Measurements from ENCODE around the gene L3MBTL3. TPM values are rescaled to one million over a fixed set of nuclear protein-coding genes. Genes with fewer than 3 reads are reported as not detected.

The L3MBTL3 gene
- total and polyA plus RNA-seq, 2 experiments from 2014 or later, result 8.7 to 11.2 TPM

DNA sequence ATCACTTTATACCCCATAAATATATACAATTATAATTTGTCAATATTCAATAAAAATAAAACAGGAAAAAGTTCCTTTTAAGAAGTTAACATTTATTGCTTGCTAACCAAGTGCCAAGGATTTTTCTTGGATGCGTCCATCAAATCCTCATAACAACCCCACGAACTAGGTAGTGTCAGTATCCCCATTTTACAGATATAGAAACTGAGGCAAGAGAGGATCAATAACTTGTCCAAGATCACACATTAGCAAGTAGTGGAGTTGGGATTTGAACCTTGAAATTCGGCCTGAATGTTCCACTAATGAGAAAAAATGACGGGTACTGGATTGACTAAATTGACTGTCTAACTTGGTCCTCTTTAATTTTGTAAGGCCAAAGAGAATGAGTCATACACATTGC, 5.7 kb upstream of the L3MBTL3 start:
- TF ChIP-seq ETS1 (IDR thresholded peaks at IDR 0.05) (no peak), EZH2 (IDR thresholded peaks at IDR 0.05; ENCODE audit: low read depth, unreplicated experiment) (no peak), CREB1 (CRISPR knock-in tag; IDR thresholded peaks at IDR 0.05; ENCODE audit: low read depth) (no peak), NANOG (IDR thresholded peaks at IDR 0.05; ENCODE audit: borderline replicate concordance) (no peak), JUNB (IDR thresholded peaks at IDR 0.05; ENCODE audit: unreplicated experiment) (no peak), ZNF331 (CRISPR knock-in tag; IDR thresholded peaks at IDR 0.05; ENCODE audit: low read depth) (no peak)
- peaks cover 13% of the 10 kb centered on the region for H3K4me1 Mint-ChIP-seq
- H2AFZ ChIP-seq, result no peak overlapping the region
- no peak overlapping the region for H3K4me3 ChIP-seq
- H3K9me3 Mint-ChIP-seq, result no peaks in the 10 kb centered on the region
- no peak overlapping the region for H3K4me2 ChIP-seq
- H3K27me3 Mint-ChIP-seq (ENCODE audit: insufficient read depth, low read depth, poor library complexity), result no peaks in the 10 kb centered on the region
- 0 out of 2 replicates have a peak, but pooled peaks cover 5% of the 10 kb centered on the region for H3K9me2 ChIP-seq (ENCODE audit: insufficient read depth)
- no peaks in the 10 kb centered on the region for H4K20me1 ChIP-seq (replicated peaks; ENCODE audit: insufficient read depth)
- peaks cover 4% of the 10 kb centered on the region for H3K4me1 ChIP-seq (ENCODE audit: insufficient read depth)
- H3F3A ChIP-seq (replicated peaks; ENCODE audit: low read depth), result no peaks in the 10 kb centered on the region
- H3K36me3 Mint-ChIP-seq (ENCODE audit: low read depth), result no peaks in the 10 kb centered on the region
- H3K79me2 ChIP-seq (replicated peaks; ENCODE audit: insufficient read depth), result no peaks in the 10 kb centered on the region
- H3K4me3 Mint-ChIP-seq, result no peak overlapping the region
- H3K36me3 ChIP-seq (ENCODE audit: insufficient read depth), result no peaks in the 10 kb centered on the region
- no peak overlapping the region for H3K27ac ChIP-seq (ENCODE audit: low read depth)
- H3K27me3 ChIP-seq (ENCODE audit: insufficient read depth), result no peaks in the 10 kb centered on the region
- no peak for DNase-seq (ENCODE audit: low spot score)
- ATAC-seq, result no peak
- H3K27ac Mint-ChIP-seq, result no peak overlapping the region

DNA sequence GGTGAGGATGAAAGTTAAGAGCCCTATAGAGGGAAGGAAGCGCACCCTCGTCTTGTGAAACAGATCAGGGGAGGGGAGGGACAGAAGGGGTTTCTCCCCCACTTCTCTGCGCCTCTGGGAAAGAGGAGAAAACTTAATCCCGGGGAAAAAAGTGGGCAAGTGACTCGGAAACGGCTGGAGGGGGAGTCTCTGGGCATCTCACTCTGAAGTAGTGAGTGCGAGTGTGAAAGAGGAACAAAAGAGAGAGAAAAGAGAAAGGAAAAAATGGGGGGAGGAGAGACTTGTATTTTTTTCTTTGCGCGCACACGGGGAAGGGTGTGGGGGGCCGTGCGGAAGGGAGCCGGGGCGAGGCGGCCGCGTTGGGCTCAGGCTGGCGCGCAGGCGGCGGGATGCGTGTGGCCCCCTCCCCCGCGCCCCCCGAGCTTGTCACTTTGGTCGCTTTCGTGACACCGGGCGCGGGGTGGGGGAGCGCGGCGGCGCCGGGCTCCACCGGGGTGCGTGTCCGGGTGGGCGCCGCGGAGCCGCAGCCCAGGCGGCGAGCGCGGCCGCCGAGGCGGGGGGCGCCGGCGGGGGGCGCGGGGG, 454 bp downstream of the L3MBTL3 start:
- H3K4me1 ChIP-seq (ENCODE audit: insufficient read depth), result peaks cover 8% of the 10 kb centered on the region
- peak overlapping the region; percentile 90 for H3K27ac Mint-ChIP-seq
- H3K9me2 ChIP-seq (ENCODE audit: insufficient read depth), result no peaks in the 10 kb centered on the region
- peaks cover 12% of the 10 kb centered on the region; the same call in 1 of the 2 replicates for H3K79me2 ChIP-seq (replicated peaks; ENCODE audit: insufficient read depth)
- ATAC-seq (peak; percentile 27), DNase-seq (ENCODE audit: low spot score) (peak; percentile 49)
- peaks cover 5% of the 10 kb centered on the region; the same call in 2 of the 3 replicates for H3K9me3 Mint-ChIP-seq
- peaks cover 10% of the 10 kb centered on the region for H3K27me3 Mint-ChIP-seq (ENCODE audit: insufficient read depth, low read depth, poor library complexity)
- H3K4me3 Mint-ChIP-seq, result peak overlapping the region; percentile 96
- TF ChIP-seq, protein P1, sequence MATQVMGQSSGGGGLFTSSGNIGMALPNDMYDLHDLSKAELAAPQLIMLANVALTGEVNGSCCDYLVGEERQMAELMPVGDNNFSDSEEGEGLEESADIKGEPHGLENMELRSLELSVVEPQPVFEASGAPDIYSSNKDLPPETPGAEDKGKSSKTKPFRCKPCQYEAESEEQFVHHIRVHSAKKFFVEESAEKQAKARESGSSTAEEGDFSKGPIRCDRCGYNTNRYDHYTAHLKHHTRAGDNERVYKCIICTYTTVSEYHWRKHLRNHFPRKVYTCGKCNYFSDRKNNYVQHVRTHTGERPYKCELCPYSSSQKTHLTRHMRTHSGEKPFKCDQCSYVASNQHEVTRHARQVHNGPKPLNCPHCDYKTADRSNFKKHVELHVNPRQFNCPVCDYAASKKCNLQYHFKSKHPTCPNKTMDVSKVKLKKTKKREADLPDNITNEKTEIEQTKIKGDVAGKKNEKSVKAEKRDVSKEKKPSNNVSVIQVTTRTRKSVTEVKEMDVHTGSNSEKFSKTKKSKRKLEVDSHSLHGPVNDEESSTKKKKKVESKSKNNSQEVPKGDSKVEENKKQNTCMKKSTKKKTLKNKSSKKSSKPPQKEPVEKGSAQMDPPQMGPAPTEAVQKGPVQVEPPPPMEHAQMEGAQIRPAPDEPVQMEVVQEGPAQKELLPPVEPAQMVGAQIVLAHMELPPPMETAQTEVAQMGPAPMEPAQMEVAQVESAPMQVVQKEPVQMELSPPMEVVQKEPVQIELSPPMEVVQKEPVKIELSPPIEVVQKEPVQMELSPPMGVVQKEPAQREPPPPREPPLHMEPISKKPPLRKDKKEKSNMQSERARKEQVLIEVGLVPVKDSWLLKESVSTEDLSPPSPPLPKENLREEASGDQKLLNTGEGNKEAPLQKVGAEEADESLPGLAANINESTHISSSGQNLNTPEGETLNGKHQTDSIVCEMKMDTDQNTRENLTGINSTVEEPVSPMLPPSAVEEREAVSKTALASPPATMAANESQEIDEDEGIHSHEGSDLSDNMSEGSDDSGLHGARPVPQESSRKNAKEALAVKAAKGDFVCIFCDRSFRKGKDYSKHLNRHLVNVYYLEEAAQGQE (IDR thresholded peaks at IDR 0.05; ENCODE audit: unreplicated experiment), result no peak
- TF ChIP-seq JUNB (IDR thresholded peaks at IDR 0.05; ENCODE audit: unreplicated experiment), result no peak
- peaks cover 11% of the 10 kb centered on the region for H4K20me1 ChIP-seq (replicated peaks; ENCODE audit: insufficient read depth)
- H2AFZ ChIP-seq, result peak overlapping the region; percentile 99
- 0 out of 2 replicates have a peak, but pooled peaks cover 8% of the 10 kb centered on the region for H3F3A ChIP-seq (replicated peaks; ENCODE audit: low read depth)
- peak overlapping the region; percentile 98 for H3K4me2 ChIP-seq
- peak overlapping the region; percentile 89 for H3K4me3 ChIP-seq
- H3K36me3 Mint-ChIP-seq (ENCODE audit: low read depth), result peaks cover 4% of the 10 kb centered on the region; the same call in 2 of the 3 replicates
- no peaks in the 10 kb centered on the region for H3K36me3 ChIP-seq (ENCODE audit: insufficient read depth)
- peaks cover 7% of the 10 kb centered on the region for H3K27me3 ChIP-seq (ENCODE audit: insufficient read depth)
- H3K4me1 Mint-ChIP-seq, result peaks cover 10% of the 10 kb centered on the region
- no peak overlapping the region for H3K27ac ChIP-seq (ENCODE audit: low read depth)

Data from GM23338 (cell line).